Fibroblast of skin of scalp (primary cell): ENCODE measurements around the gene ERICH3.
"Not testable (repeated sequence)": the region's sequence is repeated elsewhere in the genome, so short reads cannot be mapped to it uniquely, and the experiment has no call there.

Experiments
- DNase-seq: peaks from one replicate; pipeline ENCODE4 v3.0.0-alpha.2; 2013

The ERICH3 gene

DNA sequence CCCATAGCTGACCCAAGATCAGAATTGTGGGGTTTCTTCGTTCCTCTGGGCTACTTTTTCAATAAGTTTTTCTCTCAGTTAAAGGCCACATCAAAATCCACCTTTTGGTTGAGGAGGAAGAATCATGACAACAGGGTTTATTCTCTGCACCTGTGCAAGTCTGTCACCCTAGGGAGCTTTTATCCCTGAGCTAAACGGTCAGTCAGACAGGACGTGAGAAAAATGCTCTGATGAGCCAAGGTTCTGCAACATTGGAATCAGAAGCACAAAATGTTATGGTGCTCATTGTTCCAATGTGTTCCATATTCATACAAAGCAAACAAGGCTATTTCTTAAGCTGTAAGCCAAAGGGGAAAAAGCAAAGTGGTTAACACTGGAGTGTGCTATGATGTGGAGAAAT lies 7.4 kb upstream of the ERICH3 start:
- no peak for DNase-seq

DNA sequence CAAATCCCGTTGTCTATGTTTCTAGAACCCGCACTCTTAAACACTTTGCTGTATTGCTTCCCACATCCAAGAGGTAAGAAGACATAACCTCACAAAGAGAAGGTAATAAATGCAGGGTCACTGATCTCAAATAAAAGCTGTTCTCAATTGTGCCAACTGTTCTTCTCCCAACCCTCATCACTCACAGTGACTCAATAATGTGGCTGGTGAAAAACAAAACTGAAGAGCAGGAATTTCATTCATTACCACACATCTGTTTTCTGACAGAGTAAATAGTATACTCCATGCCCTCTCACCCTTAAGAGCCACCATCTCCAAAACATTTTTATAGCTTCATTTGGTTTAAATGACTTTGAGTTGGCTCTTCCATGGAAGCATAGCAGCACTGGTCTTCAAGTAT lies 6.2 kb upstream of the ERICH3 start:
- no peak for DNase-seq

DNA sequence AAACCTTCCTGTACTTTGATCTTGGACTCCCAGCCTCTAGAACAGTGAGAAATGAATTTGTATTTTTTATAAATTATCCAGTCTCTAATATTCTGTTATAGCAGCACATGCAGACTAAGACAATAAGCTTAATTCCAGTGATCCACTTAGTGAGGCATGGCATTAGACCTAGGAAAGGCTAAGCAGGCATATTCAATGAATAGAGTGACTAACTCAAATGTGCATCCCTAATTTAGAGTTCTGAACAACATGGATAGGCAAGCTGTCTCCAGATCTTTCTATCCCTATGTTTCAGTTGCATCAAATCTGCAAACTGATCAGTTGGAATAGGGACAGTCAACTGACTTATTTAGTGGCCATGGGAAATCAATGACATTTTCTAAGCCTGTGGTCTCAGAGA lies 4.3 kb upstream of the ERICH3 start:
- DNase-seq = no peak

DNA sequence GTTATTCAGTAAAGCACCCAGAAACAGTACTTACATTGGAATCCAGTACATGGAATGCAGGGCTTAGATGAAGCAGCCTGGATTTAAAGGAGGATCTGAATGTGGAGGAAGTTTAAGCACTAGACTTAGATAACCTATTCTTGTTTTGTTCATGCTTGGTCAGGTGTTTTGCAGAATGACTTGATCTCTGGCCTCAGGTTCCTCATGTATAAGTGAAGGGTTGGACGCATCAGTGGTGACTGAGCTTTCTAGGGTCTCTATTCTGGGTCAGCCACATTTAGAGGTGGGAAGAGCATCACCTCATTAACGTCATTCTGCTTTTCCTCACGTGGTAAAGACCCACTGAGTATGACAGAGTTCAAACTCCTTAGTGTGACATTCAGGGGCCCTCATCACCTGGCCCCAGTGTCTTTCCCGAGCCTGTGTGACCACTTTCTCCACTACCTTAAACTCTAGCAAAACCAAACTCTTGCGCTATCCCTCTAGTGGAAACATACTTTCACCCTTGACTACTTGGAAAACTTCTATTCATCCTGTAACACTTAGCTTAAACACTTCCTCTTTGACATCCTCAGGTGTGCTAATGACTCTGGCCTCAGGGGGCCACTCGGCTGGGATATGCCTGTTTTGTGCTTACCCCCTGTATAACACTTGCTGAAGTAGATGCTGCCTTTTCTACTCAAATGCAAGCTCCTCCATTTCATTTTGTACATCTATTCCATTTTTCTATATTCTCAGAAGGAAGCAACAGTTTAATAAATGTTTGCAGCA lies 871 bp upstream of the ERICH3 start:
- no peak for DNase-seq

DNA sequence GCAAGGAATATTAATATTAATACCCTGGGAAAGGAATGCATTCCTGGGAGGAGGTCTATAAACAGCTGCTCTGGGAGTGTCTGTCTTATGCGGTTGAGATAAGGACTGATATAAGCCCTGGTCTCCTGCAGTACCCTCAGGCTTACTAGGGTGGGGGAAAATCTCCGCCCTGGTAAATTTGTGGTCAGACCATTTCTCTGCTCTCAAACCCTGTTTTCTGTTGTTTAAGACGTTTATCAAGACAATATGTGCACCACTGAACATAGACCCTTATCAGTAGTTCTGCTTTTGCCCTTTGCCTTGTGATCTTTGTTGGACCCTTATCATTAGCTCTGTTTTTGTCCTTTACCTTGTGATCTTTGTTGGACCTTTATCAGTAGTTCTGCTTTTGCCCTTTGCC lies 2.7 kb downstream of the ERICH3 start:
- DNase-seq = not testable (repeated sequence)

DNA sequence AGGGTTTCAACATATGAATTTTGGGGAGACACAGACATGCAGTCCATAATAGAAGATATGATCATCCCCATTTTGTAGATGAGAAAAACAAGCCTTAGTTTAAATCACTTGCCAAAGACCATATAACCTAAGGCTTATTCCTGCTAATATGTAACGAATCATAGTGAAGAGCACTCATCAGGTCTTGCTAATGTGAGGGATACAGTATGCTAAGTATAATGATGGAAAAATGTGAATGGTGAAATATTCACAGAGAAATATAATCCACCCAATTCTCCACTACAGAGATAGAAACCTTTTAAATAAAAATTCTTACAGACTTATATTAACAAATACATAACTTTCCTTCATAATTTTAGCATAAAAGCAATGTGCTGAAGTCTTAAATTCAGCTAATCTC lies 18.9 kb downstream of the ERICH3 start:
- DNase-seq = no peak

DNA sequence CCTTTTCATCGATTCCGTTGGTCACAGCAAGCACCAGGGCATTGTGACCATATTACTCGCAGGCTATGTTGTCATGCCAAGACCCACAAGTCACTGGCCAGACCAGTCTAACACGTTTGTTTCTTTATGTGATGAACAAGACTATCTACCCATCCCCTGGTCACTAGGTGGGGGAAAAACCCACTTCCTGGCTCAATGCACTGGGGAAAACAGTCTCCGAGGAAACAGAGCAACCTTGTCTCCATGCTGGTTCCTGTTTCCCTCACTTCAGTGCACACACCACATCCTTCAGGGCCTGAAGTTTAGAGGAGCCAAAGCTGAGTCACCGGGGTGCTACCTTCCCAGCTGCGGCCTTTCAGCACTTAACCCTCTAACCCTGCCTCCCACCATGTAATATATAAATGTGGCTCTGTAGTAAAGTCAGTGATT lies 20.9 kb downstream of the ERICH3 start:
- peak; percentile 12 for DNase-seq

DNA sequence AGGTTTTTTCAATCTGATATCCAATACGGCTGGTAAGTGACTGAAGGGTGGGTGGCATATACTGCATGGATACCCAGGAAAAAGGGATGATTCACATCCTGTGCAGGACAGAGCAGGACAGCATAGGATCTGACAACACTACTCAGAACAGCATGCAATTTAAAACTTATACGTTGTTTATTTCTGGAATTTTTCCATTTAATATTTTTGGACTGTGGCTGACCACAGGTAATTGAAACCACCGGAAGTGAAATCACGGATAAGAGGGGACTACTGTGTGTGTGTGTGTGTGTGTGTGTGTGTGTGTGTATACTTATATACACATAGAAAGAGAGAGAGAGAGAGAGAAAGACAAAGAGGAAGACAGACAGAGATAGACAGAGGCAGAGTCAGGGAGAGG lies 23.0 kb downstream of the ERICH3 start:
- DNase-seq = peak; percentile 13

DNA sequence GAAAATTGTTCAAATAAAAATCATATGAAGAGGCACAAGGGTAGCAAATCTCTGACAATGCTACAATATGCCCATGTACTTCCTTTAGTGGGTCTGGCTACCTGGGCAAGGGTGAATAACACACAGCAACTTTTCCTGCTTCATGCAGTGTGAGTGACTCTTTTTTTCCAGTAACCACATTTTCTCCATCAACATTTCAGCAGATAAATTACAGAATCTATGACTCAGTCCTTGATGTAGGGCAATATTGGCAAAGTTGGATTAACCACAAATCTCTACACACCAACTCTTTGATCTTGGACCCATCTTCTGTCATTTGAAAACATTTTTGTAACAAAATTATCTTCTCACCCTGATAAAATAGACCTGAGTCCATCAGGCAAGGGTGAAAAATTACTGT lies 31.7 kb downstream of the ERICH3 start:
- DNase-seq = no peak

DNA sequence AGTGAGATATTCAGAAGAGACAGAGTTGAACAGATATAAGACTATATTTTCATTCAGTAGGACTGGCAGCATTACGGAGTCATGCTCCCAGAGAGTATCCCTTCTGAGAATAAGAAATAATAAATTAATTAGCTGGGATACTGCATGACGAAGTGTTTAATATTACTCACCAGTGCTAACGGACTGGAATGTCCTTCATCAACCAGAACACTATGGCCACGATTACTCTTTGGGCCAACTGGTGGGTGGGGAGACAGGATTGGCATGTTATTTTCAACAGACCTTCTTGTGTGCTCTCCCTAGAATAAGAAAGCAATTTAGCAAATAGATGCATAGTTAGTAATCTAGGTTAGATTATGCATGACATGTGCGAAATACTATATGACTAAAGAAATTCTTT lies 32.4 kb downstream of the ERICH3 start:
- DNase-seq = no peak

DNA sequence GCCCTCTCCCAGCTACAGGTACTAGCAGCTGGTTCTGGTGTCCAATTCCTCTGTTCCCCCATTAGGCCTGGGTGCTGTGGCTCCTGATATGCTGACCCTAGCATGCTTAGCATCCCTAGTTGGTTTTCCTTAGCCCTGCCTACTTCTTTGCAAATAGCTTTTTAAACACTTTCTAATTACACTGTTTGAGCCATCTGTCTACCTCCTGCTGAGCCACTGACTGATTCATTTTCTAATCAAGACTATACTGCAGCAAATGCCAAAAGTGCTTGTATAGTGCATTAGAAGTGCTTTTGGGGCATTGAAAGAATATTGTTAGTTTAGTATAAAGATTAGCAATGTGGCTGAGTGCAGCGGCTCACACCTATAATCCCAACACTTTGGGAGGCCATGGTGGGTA lies 36.3 kb downstream of the ERICH3 start:
- no peak for DNase-seq

DNA sequence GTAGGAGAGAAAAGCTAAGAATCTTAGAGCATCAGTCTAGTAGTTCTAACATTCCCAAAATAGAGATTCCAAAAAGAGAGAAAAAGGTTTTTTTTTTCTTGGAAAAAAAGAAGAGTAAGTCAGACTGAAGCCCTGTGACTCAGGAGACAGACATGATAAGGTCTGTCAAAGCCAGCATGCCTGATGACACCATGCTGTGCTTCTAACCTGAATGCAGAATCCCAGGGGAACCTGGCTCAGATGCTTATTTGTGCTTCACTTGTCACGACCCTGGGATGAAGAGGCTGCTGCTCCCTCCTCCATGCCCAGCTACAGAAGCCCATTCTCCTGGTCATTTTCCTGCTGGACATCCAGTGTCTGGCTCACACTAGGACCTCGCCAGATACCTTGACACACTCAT lies 44.3 kb downstream of the ERICH3 start:
- DNase-seq = peak; percentile 2

DNA sequence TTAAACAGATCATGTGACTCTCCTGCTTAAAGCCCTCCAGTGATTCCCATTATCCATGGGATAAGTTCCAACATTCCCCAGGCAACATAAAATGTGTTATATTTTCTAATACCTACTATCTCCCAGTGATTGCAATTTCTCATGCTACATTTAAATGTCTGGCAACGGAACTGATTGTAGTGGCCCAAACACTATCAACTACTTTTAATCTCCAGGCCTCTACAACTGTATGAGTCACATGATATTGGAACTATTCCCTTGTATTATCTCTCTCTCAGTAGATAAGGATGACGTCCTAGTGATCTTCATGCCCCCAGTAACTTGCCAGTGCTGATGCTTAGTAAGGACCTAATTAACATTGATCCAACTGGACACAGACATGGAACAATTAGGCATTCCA lies 49.9 kb downstream of the ERICH3 start:
- DNase-seq = no peak

DNA sequence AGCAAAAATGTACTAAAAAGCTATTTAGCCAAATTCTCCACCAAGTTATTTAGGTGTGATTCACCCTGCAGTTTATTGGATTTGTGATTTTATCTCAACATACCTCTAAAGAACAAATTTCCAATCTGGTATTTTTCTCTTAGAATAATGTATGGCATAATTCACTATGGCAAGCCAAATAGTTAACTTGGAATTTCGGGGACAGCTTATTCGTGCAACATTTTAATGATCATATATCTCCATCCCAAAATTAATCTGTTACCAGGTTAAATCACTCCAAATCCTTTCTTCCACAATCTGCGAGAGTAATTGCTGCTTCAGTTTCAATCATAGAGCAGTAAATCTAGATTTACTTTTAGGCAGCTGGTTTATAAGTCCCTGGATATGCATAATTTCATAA lies 53.4 kb downstream of the ERICH3 start:
- DNase-seq = no peak

DNA sequence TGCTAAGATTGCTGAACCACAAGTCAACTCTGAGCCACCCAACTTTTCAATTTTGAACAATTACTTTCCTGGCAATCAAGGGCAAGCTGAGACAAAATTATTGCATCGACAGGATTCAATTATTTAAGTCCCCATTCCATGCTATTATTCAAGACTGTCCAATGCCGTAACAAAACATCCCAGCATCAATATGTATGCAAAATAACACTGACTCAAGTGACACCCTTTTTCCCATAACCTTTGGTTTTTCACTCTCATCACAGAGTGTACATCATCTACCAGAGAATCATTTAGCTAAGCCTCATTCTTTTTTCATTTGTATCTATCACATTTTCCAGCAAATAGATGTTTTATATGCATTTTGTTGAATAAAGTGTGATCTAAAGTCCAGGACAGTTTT lies 54.6 kb downstream of the ERICH3 start:
- DNase-seq = no peak

DNA sequence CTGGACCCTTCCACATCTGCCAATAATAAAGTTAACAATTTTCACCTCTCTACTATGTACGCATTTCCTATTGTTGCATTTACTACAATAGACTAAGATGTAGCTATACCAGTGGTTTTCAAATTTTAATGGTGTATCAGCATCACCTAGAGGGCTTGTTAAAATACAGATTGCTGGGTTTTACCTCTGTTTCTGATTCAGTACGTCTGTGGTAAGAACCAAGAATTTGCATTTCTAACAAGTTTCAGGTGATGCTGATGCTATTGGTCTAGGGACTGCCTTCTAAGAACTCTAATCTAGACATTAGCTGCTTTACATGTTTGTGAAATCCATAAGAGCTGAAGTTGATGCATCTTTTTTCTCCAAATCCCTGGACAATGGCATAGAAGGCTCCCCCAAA lies 59.7 kb downstream of the ERICH3 start:
- no peak for DNase-seq

DNA sequence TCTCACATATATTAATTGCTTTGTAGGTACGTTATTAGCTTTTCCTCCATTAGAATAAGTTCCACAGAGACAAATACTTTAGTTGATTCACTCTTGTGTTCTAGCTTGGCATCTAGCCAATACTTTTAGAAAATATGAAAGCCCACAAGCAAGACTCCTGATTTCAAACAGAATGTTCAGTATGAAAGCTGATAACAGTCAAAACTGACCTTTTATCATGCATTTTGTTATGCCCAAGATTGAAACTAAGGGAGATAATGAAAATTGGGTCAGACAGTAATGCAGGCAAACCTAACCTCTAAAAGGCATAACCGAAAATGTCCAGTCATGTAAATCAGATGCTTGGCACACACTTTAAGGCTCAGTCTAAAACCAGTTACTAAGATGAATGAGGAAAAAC lies 61.7 kb downstream of the ERICH3 start:
- DNase-seq = no peak

DNA sequence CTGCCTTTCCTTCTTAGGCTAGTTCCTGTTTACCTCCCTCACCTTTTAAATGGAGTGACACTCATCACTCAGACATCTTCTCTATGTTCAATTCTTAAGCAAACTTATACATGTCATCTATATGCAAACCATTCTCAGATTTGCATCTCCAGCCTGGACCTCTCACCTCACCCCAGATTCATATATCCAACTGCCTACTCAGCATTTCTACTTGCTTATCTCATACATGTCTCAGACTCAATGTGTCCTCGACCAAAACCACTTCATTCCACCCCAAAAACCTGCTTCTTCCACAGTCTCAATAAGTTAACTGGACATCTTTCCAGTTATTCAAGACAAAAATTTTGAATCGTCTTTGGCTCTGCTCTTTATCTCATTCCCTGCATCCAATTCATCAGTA lies 62.6 kb downstream of the ERICH3 start:
- no peak for DNase-seq

DNA sequence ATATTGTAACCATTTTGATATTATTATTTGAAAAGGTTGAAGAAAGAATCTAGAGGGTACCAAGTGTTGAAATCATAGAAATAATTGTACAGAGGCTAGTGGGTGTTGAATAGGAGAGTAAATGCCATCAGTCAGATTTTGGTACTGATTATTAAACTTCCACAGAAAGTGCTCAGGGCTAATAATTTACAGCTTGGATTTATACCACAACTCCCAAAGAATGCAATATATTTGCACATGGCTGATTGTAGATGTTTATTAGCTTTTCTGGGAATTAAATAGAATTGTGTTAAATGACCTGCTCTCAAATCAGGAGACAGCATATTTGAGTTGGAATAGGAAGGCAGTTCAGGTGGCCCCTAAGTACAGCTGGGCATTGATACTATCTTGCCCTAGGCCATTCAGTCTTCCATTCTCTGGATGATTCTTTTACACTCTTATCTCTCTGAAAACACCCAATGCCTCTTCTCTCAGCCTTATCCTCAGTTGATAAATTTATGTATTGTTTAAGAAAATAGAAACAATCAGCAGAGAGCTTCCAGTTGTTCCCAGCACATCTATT lies 63.7 kb downstream of the ERICH3 start:
- DNase-seq = no peak

DNA sequence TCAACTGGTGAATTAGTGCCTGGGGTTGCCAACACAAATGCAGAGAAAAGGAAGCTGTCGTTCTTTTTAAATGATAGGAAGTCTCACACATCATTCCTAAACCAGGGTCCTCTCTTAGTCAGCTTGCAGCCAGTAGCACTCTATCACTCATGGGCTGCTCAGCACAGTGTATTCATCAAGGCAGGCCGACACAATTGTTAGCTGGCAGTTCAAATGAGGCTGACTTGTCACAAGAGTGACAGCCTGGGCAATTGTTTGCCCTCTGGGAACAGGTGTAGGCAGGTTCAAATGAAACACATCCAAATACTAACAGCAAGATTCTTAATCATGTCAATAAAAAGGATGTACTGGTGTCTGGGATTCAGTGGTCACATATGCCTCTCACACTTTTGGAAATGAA lies 76.9 kb downstream of the ERICH3 start:
- DNase-seq = no peak

DNA sequence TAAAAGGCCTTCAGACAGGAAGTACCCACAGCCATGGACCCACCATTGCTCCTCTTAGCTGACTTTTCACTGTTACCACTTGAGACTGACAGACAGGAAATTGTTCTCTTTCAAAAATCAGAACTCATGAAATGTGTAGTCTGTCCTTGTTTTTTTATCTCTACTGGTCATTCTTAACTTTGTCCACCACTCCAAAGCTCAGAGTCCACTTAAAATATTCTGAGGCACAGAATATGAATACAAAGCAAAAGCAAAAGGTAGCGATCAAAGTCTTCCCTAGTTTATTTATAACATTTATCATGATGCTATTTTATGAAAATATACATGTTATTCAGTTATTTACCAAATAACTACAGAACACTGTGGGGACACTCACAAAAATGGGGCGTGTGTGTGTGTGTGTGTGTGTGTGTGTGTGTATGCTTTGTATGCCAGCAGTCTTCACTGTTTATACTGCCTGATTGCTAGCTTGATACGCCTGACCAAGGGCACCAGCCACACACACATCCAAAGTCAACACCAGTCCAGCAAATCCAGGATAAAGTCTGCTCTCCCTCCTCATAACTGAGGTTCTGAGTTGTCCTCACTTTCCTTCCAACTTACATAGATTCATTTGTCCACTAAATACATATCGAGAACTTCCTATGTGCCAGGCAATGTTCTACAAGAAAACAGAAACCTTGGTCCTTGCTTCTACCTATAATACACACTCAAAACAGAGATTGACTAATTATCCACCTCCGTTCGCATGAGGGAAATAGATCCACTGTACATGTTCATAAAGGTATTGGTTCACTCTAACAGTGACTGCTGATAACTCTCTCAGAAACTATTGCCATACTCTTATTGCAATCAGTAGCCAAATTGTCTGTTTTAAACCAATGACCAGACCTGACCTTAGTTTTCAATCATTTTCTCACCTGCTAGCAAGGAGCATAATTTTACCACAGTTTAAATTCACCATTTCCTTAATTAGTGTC lies 79.4 kb downstream of the ERICH3 start:
- DNase-seq = no peak

DNA sequence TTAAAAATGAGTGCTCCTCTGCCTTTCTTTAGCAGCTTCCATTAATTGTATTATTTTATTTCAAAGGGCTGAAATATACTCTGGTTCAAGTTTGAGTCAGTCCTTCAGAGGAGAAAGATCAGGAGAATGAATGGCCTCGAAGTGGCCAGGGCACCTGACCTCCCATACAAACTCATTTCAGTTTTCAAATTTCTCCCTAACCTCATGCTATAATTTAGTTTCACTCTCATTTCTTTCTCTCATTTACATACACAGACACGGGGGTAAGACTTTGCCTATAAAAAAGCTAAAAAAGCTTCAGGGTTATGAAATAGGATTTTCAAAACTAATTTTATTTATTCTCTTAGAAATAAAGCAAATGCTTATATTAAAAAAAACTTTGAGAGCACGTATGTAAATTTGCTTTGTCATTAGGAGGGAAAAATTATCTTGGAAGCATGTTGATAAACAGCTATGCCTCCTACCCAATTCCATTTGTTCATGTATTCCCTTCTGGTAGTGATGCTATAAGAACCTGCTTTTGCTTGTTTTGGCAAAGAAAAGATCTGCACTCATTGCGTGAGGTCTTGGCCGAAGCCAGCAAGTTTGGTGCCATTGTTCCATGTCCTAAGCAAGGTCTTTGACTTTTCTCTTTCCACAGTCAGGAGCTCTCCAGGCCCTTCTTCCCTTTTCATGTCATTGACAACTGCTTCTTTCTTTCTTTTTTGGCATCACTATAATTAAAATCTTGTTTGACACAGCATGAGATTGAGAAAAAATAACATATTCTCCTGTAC lies 80.8 kb downstream of the ERICH3 start:
- DNase-seq = no peak

DNA sequence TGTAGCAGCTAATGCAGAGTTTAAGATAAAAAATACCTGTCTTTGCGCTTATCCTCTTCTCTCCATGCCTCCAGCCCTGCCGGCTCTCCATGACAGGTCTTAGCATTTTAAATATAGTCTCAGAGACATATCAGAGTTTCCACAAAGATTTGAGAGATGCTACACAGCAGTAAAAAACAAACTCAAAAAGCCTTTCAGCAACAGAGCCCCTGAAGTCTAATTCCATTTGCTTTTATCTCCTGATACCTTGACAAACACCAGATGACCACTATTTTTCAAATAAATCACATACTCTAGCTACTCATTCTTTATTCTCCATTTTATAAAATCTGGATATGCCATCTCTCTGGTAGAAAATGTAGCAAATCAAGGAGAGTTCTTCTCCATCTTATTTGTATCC lies 81.6 kb downstream of the ERICH3 start:
- no peak for DNase-seq
